Measurements from ENCODE around the gene TAX1BP1.
A peak's percentile ranks its signal among the peaks of the same experiment; 100 is the strongest.

The TAX1BP1 gene

DNA sequence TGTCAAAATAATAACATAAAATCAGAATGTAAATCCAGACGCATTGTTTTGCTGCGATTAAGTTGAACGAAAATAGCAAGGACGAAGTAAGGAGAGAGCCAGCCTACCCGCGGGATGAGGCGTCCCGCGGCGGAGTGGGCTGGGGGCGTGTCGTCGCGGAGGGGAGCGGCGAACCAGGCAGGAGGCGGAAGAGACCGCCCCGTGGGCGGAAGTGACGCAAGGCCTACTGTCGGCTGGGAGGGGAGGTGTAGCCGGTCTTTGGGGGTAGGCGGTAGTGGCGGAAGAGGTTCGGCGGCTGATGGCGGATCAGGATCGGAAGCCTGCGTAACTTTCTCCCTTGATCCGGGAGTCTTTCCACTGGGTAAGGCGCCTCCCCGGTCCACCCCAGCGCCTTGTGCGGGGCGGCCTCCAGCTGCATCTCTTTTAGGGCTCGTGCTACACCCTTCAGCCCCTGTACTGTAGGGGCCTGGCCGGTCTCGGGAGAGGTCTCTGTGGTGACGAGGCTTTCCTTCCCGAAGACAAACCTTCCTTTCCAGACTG, at the start of gene TAX1BP1:
TSS of gene TAX1BP1 (plus strand) at position 254 of the 540 bp plus-strand sequence. CDS start 8,363 bp downstream, outside the sequence.
- in situ Hi-C loops (cut with MboI; ENCODE audit: low pct_unique_long_range_greater_than_20kb, low sequenced_read_pairs, unreplicated experiment): no loop called here
- TF ChIP-seq, protein P1, sequence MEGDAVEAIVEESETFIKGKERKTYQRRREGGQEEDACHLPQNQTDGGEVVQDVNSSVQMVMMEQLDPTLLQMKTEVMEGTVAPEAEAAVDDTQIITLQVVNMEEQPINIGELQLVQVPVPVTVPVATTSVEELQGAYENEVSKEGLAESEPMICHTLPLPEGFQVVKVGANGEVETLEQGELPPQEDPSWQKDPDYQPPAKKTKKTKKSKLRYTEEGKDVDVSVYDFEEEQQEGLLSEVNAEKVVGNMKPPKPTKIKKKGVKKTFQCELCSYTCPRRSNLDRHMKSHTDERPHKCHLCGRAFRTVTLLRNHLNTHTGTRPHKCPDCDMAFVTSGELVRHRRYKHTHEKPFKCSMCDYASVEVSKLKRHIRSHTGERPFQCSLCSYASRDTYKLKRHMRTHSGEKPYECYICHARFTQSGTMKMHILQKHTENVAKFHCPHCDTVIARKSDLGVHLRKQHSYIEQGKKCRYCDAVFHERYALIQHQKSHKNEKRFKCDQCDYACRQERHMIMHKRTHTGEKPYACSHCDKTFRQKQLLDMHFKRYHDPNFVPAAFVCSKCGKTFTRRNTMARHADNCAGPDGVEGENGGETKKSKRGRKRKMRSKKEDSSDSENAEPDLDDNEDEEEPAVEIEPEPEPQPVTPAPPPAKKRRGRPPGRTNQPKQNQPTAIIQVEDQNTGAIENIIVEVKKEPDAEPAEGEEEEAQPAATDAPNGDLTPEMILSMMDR (IDR thresholded peaks at IDR 0.05; ENCODE audit: extremely low read depth, insufficient read depth, missing control alignments): no peak
- peak; percentile 93 for DNase-seq (ENCODE audit: low spot score)

DNA sequence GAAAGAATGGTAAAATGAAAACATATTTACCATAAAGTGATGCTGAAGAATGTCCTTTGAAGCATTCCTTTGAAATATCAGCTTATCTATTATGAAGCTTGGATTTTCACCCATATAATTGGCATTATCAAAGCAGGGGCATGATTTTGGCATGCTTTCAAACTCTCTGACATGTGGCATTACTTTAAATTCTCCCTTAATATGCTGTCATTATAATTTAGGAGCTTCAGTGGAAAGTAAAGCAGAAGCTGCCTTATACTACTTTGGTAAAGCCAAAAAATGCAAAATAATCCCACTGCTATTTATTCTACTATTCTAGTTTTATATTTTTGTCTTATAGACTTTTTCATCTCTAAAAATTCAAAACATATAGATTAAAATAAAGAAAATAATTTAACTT, 49.3 kb upstream of the TAX1BP1 start:
- DNase-seq (ENCODE audit: low spot score): no peak
- TF ChIP-seq, protein P1 (IDR thresholded peaks at IDR 0.05; ENCODE audit: extremely low read depth, insufficient read depth, missing control alignments): no peak
- in situ Hi-C loops (cut with MboI; ENCODE audit: low pct_unique_long_range_greater_than_20kb, low sequenced_read_pairs, unreplicated experiment): no loop called here

DNA sequence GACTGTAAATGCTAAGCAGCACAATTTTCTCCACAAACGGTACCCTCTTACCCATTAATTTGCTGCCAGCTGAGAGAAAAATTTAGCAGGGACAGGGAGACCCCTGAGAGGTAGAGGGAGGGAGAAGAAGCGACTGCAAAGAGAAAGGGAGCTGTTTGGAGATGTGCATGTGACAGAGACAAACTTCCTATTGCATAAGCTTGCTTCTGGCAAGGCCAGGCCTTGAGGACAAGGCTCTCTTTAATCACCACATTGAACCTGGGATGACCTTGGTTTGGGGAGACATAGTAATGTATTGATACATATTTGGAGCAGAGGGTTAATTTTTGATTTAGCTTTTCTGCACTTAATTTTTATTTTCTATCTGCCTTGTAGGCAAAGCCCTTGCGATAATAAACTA, 46.2 kb upstream of the TAX1BP1 start:
- no peak for DNase-seq (ENCODE audit: low spot score)
- in situ Hi-C loops (cut with MboI; ENCODE audit: low pct_unique_long_range_greater_than_20kb, low sequenced_read_pairs, unreplicated experiment): no loop called here
- TF ChIP-seq, protein P1 (IDR thresholded peaks at IDR 0.05; ENCODE audit: extremely low read depth, insufficient read depth, missing control alignments): no peak

DNA sequence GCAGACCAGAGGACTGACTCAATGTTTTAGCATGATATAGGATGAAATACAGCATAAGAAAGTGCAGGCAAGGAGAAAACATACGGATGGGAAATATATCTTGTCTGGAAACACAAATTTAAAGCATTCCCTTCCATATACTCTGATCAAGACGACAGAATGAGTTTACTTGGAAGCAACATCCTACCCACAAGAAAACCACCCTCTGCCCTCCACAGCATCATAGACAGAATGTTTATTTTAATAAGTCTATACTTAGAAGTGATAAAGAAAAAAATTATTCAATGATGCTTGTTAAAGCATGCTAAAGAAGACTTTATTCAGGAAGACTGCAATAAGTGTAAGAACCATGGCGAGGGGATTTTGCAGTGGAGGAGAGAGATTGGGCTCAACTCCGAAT, 44.9 kb upstream of the TAX1BP1 start:
- DNase-seq (ENCODE audit: low spot score): no peak
- TF ChIP-seq, protein P1 (IDR thresholded peaks at IDR 0.05; ENCODE audit: extremely low read depth, insufficient read depth, missing control alignments): no peak
- in situ Hi-C loops (cut with MboI; ENCODE audit: low pct_unique_long_range_greater_than_20kb, low sequenced_read_pairs, unreplicated experiment): no loop called here

DNA sequence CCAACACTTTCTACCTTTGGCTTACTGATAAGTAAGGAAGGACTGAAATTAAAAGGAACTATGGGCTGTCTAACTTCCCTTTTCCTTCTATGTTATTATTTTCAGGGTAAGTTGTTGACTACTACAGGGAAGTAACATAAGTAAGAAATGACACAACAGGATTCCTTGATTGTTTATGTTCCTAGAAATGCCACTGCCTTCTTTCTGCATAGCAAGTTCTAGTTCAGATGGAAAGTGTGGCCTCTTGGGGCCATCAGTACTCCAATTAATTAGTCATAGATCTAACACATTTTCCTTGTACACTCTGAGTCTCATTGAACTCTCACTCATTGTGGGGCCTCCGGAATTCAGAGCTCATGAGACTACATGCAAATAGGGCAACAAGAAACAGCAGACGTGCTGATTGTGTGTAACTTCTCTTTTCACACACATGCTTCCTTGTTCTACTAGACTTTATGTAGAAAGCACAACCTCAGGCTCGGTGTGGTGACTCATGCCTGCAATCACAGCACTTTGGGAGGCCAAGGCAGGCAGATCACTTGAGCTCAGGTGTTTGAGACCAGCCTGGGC, 42.0 kb upstream of the TAX1BP1 start:
- TF ChIP-seq, protein P1 (IDR thresholded peaks at IDR 0.05; ENCODE audit: extremely low read depth, insufficient read depth, missing control alignments): no peak
- DNase-seq (ENCODE audit: low spot score): peak; percentile 8
- in situ Hi-C loops (cut with MboI; ENCODE audit: low pct_unique_long_range_greater_than_20kb, low sequenced_read_pairs, unreplicated experiment): no loop called here

DNA sequence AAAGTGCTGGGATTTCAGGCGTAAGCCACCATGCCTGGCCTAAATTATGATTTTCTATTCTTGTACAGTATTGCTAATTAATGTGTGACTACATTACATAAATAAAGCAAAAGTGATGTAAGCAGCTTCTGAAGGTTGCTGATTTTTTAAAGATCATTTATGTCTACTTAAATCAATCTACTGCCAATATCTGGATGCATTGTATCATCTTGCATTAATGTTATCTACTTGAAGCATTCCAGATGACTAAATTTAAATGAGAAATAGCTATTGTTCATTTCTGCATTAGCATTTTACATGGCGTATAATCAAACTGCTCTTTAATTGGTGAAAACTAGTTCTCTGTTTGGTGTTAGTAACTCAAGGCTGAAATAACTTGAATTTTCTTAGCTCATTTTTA, 40.2 kb upstream of the TAX1BP1 start:
- no peak for DNase-seq (ENCODE audit: low spot score)
- TF ChIP-seq, protein P1 (IDR thresholded peaks at IDR 0.05; ENCODE audit: extremely low read depth, insufficient read depth, missing control alignments): no peak
- in situ Hi-C loops (cut with MboI; ENCODE audit: low pct_unique_long_range_greater_than_20kb, low sequenced_read_pairs, unreplicated experiment): no loop called here
